Keratinocyte (primary cell): ENCODE results near the gene HMCES. TPM values are rescaled to one million over a fixed set of nuclear protein-coding genes. Genes with fewer than 3 reads are reported as not detected.

Experiments
- DNase-seq: peaks from one replicate; pipeline ENCODE4 v3.0.0-alpha.2; 2011; ENCODE audit warnings: low read depth, missing footprints, low spot score
- FAIRE-seq: peaks from 2 replicates; lab custom pipeline; 2011; peaks lifted over from hg19 to GRCh38; lab: Jason Lieb, UNC
- H2AFZ ChIP-seq: 2 replicates; pipeline ENCODE4 v1.6.0; 2012; ENCODE audit warnings: low read length, control low read depth, inconsistent platforms; ENCODE audit not compliant: control insufficient read depth
- H3K27ac ChIP-seq: 2 replicates; pipeline ENCODE4 v1.5.1; 2011; ENCODE audit warnings: low read length; ENCODE audit not compliant: control insufficient read depth, insufficient read depth
- H3K27me3 ChIP-seq: 3 replicates; pipeline ENCODE4 v1.6.0; 2011; ENCODE audit warnings: low read length; ENCODE audit not compliant: control insufficient read depth, insufficient read depth; ENCODE audit errors: extremely low read depth
- H3K36me3 ChIP-seq, 2 experiments: 2 replicates in 1 of 2; 3 replicates in 1 of 2; pipeline ENCODE4 v1.5.1; 2011; ENCODE audit warnings: low read length in 2 of 2, mild to moderate bottlenecking in 1 of 2; ENCODE audit not compliant: control insufficient read depth in 2 of 2, insufficient read depth in 2 of 2; ENCODE audit errors: extremely low read depth in 1 of 2
- H3K4me1 ChIP-seq: 3 replicates; pipeline ENCODE4 v1.5.1; 2011; ENCODE audit warnings: low read length; ENCODE audit not compliant: control insufficient read depth, insufficient read depth; ENCODE audit errors: extremely low read depth
- H3K4me2 ChIP-seq: 3 replicates; pipeline ENCODE4 v1.6.0; 2011; ENCODE audit warnings: low read depth, low read length; ENCODE audit not compliant: control insufficient read depth, insufficient read depth; ENCODE audit errors: extremely low read depth
- H3K4me3 ChIP-seq, 3 experiments: fragments of 200-600 bp in 1 of 3; sonication (generic) in 1 of 3; 2 replicates in 2 of 3; 3 replicates in 1 of 3; pipeline ENCODE4 v1.5.1; 2011 to 2016; ENCODE audit warnings: low read length in 3 of 3, mild to moderate bottlenecking in 3 of 3, control low read depth in 2 of 3, inconsistent platforms in 1 of 3, low read depth in 1 of 3, mixed read lengths in 1 of 3, mixed run types in 1 of 3, moderate library complexity in 1 of 3; ENCODE audit not compliant: control insufficient read depth in 2 of 3, insufficient read depth in 2 of 3; ENCODE audit errors: extremely low read depth in 1 of 3
- H3K79me2 ChIP-seq: 2 replicates; pipeline ENCODE4 v1.6.0; 2012; ENCODE audit warnings: low read length; ENCODE audit not compliant: control insufficient read depth, insufficient read depth
- H3K9ac ChIP-seq: 3 replicates; pipeline ENCODE4 v1.6.0; 2011; ENCODE audit warnings: low read length; ENCODE audit not compliant: control insufficient read depth, insufficient read depth; ENCODE audit errors: extremely low read depth
- H3K9me1 ChIP-seq: 3 replicates; pipeline ENCODE4 v1.6.0; 2011; ENCODE audit warnings: low read length; ENCODE audit not compliant: control insufficient read depth, insufficient read depth; ENCODE audit errors: extremely low read depth
- H3K9me3 ChIP-seq: 2 replicates; pipeline ENCODE4 v1.5.1; 2012; ENCODE audit warnings: low read depth, low read length; ENCODE audit not compliant: control insufficient read depth
- H4K20me1 ChIP-seq: 3 replicates; pipeline ENCODE4 v1.6.0; 2011; ENCODE audit warnings: low read length; ENCODE audit not compliant: control insufficient read depth, insufficient read depth; ENCODE audit errors: extremely low read depth
- CTCF ChIP-seq, 3 experiments: IDR thresholded peaks in 1 of 3; conservative IDR thresholded peaks in 1 of 3; optimal IDR thresholded peaks in 1 of 3; 2 replicates in 2 of 3; 3 replicates in 1 of 3; pipeline versions ENCODE3 to v1.5.1; 2011; ENCODE audit warnings: low read length in 3 of 3, mild to moderate bottlenecking in 3 of 3, moderate library complexity in 2 of 3, control low read depth in 1 of 3, inconsistent platforms in 1 of 3; ENCODE audit not compliant: insufficient read depth in 2 of 3; ENCODE audit errors: extremely low read depth in 1 of 3
- EZH2 ChIP-seq: IDR thresholded peaks from one replicate; pipeline ENCODE4 v1.6.1; 2012; ENCODE audit warnings: inconsistent platforms, mild to moderate bottlenecking, low read length, moderate library complexity
- dilution Hi-C: fragments of 300-500 bp; cut with MboI; formaldehyde crosslinking; loops from one replicate; pipeline ENCODE4 v1.7.0; 2020; ENCODE audit warnings: low sequenced_read_pairs; ENCODE audit not compliant: extremely low pct_ligation_motif_present
- polyA plus RNA-seq, 5 experiments: library from polyadenylated mRNA; depleted of rRNA in 3 of 5; stranded (reverse) in 3 of 5; stranded (forward) in 1 of 5; unstranded in 1 of 5; fragments of >200 nt; gene quantifications; 1 replicate in 1 of 5; 2 replicates in 3 of 5; 3 replicates in 1 of 5; pipeline versions ENCODE4 v1.2.1 to v1.2.3, GENCODE V29; 2011 to 2012; ENCODE audit warnings: missing spikeins in 2 of 5, low read depth in 1 of 5, low replicate concordance in 1 of 5

Gene HMCES
- polyA plus RNA-seq, 1 donor (not counting 4 experiments of a cell fraction or from before 2014, with no cell fraction given) = 54.6 TPM

- no peaks in the 10 kb centered on the region for H3K36me3 ChIP-seq
- no peaks in the 10 kb centered on the region for H4K20me1 ChIP-seq
- H3K4me3 ChIP-seq = no peak overlapping the region
- no peak for DNase-seq
- dilution Hi-C loops = no loop called here
- no peak for FAIRE-seq
- TF ChIP-seq CTCF (optimal IDR thresholded peaks at IDR 0.05 in 1 of 3, IDR thresholded peaks at IDR 0.05 in 1 of 3, conservative IDR thresholded peaks at IDR 0.05 in 1 of 3; ENCODE audit: extremely low read depth in 1 of 3, insufficient read depth in 2 of 3, low read length in 3 of 3) (no peak), EZH2 (no peak)
- no peaks in the 10 kb centered on the region for H3K9me1 ChIP-seq
- H3K4me2 ChIP-seq = no peak overlapping the region
- H3K4me1 ChIP-seq = no peaks in the 10 kb centered on the region
- H2AFZ ChIP-seq = no peak overlapping the region
- H3K9me3 ChIP-seq = no peaks in the 10 kb centered on the region
- no peaks in the 10 kb centered on the region for H3K79me2 ChIP-seq
- H3K9ac ChIP-seq = no peak overlapping the region
- no peak overlapping the region for H3K27ac ChIP-seq
- H3K27me3 ChIP-seq = no peaks in the 10 kb centered on the region
Observed at GRCh38 chr3:129326595-129326994, 47.9 kb downstream of the HMCES start.

DNA sequence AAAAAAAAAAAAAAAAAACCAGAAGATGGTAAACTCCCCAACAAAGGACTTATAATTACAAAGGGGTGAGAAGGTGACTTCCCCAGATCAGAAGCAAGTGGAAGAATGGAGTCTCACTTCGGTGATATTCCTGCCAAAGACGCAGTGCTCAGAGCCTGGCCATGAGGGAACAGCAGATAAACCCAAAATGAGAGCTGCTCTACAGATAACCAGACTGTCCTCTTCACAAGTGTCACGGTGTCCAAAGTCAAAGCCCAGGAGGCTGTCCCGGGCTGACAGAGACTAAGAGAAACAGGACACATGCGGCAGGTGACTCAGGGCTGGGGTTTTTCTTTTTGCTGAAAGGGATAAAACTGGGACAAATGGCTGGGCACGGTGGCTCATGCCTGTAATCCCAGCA lies 48.8 kb downstream of the HMCES start:
- FAIRE-seq = no peak
- no peaks in the 10 kb centered on the region for H3K27me3 ChIP-seq

More for the DNA sequence above, 48.8 kb downstream of the HMCES start:
- no peak for DNase-seq
- H3K9me3 ChIP-seq = no peaks in the 10 kb centered on the region
- no peak overlapping the region for H3K27ac ChIP-seq
- dilution Hi-C loops = no loop called here
- no peak overlapping the region for H3K4me3 ChIP-seq
- H3K36me3 ChIP-seq = no peaks in the 10 kb centered on the region
- TF ChIP-seq CTCF (optimal IDR thresholded peaks at IDR 0.05 in 1 of 3, IDR thresholded peaks at IDR 0.05 in 1 of 3, conservative IDR thresholded peaks at IDR 0.05 in 1 of 3; ENCODE audit: extremely low read depth in 1 of 3, insufficient read depth in 2 of 3, low read length in 3 of 3) (no peak), EZH2 (no peak)
- no peaks in the 10 kb centered on the region for H4K20me1 ChIP-seq
- no peaks in the 10 kb centered on the region for H3K79me2 ChIP-seq
- no peaks in the 10 kb centered on the region for H3K9me1 ChIP-seq
- H3K9ac ChIP-seq = no peak overlapping the region
- H3K4me1 ChIP-seq = no peaks in the 10 kb centered on the region
- H3K4me2 ChIP-seq = no peak overlapping the region
- H2AFZ ChIP-seq = no peak overlapping the region
